Esophagus muscularis mucosa (tissue), 4 donors: ENCODE measurements around the gene ENTREP1. TPM values are rescaled to one million over a fixed set of nuclear protein-coding genes. Genes with fewer than 3 reads are reported as not detected.

Experiments
- DNase-seq: peaks from one replicate; pipeline ENCODE4 v3.0.0-alpha.2; 2017; ENCODE audit errors: extremely low spot score
- H3K27ac ChIP-seq, 4 donors: fragments of 200-600 bp; sonication (generic); replicated peaks in 1 of 4; 1 replicate in 3 of 4; 2 replicates in 1 of 4; pipeline ENCODE4 v1.5.1; 2016 to 2019; ENCODE audit warnings: mild to moderate bottlenecking in 1 of 4
- H3K27me3 ChIP-seq, 4 donors: fragments of 200-600 bp; sonication (generic); one replicate each; pipeline versions ENCODE4 v1.5.1 to v1.6.0; 2016 to 2019
- H3K36me3 ChIP-seq, 4 donors: fragments of 200-600 bp; sonication (generic); one replicate each; pipeline ENCODE4 v1.5.1; 2016 to 2019
- H3K4me1 ChIP-seq, 4 donors: fragments of 200-600 bp; sonication (generic); one replicate each; pipeline ENCODE4 v1.5.1; 2016 to 2019
- H3K4me3 ChIP-seq, 4 donors: fragments of 200-600 bp; sonication (generic); 1 replicate in 2 of 4; 2 replicates in 2 of 4; pipeline ENCODE4 v1.5.1; 2016 to 2019; ENCODE audit warnings: mild to moderate bottlenecking in 4 of 4, moderate library complexity in 1 of 4
- H3K9me3 ChIP-seq, 4 donors: fragments of 200-600 bp; sonication (generic); 1 replicate in 3 of 4; 2 replicates in 1 of 4; pipeline ENCODE4 v1.5.1; 2016 to 2019
- EP300 ChIP-seq: sonication (generic); formaldehyde crosslinking; IDR thresholded peaks from one replicate; pipeline ENCODE4 v1.6.1; 2017; ENCODE audit warnings: antibody characterized with exemption
- POLR2A ChIP-seq: fragments of 450-650 bp; IDR thresholded peaks from one replicate; pipeline ENCODE4 v1.6.1; 2017; ENCODE audit warnings: antibody characterized with exemption, moderate library complexity, mild to moderate bottlenecking, low read depth
- POLR2AphosphoS5 ChIP-seq, 2 donors: sonication (generic); formaldehyde crosslinking; IDR thresholded peaks; one replicate each; pipeline ENCODE4 v1.6.1; 2017; ENCODE audit warnings: antibody characterized with exemption in 2 of 2
- WGBS: methylation state at CpG from one replicate; pipeline ENCODE4 v1.1.5; 2018; 5-methylcytosine and 5-hydroxymethylcytosine counted together
- intact Hi-C: fragments of 100-400 bp; cut with DNase I; formaldehyde crosslinking; loops from one replicate; pipeline ENCODE4 v1.15.1; 2023
- total RNA-seq, 4 donors: library from RNA; depleted of rRNA; stranded (reverse); fragments of >200 nt; gene quantifications; one replicate each; pipeline versions ENCODE4 v1.1.0 to v1.2.1, GENCODE V29; 2016
- TF ChIP-seq, protein P1 (sequence below), 3 experiments: fragments of 200-600 bp in 2 of 3; fragments of 450-650 bp in 1 of 3; sonication (generic) in 2 of 3; IDR thresholded peaks; one replicate each; pipeline ENCODE4 v1.5.1; 2017 to 2019; ENCODE audit warnings: antibody characterized with exemption in 3 of 3, mild to moderate bottlenecking in 2 of 3, moderate library complexity in 1 of 3

The ENTREP1 gene
- total RNA-seq, 4 donors from 2014 or later, result 16.2 to 30.2 (median 20.4) TPM

GRCh38 chr9:69283003-69283402 lies 42.0 kb upstream of the ENTREP1 start:
- TF ChIP-seq POLR2AphosphoS5 (IDR thresholded peaks at IDR 0.05) (no peak), EP300 (no peak), POLR2A (no peak)
- TF ChIP-seq, protein P1, sequence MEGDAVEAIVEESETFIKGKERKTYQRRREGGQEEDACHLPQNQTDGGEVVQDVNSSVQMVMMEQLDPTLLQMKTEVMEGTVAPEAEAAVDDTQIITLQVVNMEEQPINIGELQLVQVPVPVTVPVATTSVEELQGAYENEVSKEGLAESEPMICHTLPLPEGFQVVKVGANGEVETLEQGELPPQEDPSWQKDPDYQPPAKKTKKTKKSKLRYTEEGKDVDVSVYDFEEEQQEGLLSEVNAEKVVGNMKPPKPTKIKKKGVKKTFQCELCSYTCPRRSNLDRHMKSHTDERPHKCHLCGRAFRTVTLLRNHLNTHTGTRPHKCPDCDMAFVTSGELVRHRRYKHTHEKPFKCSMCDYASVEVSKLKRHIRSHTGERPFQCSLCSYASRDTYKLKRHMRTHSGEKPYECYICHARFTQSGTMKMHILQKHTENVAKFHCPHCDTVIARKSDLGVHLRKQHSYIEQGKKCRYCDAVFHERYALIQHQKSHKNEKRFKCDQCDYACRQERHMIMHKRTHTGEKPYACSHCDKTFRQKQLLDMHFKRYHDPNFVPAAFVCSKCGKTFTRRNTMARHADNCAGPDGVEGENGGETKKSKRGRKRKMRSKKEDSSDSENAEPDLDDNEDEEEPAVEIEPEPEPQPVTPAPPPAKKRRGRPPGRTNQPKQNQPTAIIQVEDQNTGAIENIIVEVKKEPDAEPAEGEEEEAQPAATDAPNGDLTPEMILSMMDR (IDR thresholded peaks at IDR 0.05), result no peak
- no peak overlapping the region for H3K27ac ChIP-seq
- H3K9me3 ChIP-seq, result no peaks in the 10 kb centered on the region
- WGBS, result 71% methylated on average over 2 of the region's 2 CpGs
- no peaks in the 10 kb centered on the region for H3K27me3 ChIP-seq
- no peaks in the 10 kb centered on the region for H3K36me3 ChIP-seq
- H3K4me1 ChIP-seq, result no peaks in the 10 kb centered on the region
- DNase-seq, result no peak
- H3K4me3 ChIP-seq, result no peak overlapping the region
- intact Hi-C loops, result no loop called here

DNA sequence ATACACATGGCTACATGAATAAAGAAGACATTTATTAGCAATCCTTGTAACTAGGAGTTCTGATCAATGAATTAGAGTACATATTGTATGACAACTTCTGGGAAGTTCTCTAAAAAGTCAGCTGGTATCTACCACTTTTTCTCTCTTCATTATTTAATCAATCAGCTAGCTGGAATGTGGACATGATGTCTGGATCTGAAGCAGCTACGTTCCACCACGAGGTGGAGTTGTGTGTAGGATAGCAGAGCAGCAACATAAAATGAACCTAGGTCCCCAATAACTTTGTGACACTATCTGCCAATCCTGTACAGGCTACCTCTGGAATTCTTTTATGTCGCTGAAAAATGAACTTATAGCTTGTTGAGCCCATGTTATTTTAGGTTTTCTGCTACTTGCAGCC lies 32.9 kb upstream of the ENTREP1 start:
- no peak for DNase-seq
- 84% methylated on average over 3 of the region's 3 CpGs for WGBS
- no peak overlapping the region for H3K27ac ChIP-seq
- no peak overlapping the region for H3K4me3 ChIP-seq
- no peak for TF ChIP-seq POLR2A
- TF ChIP-seq, protein P1 (IDR thresholded peaks at IDR 0.05), result no peak
- no peak for TF ChIP-seq POLR2AphosphoS5 (IDR thresholded peaks at IDR 0.05)
- no peak for TF ChIP-seq EP300
- H3K9me3 ChIP-seq, result no peaks in the 10 kb centered on the region
- peaks cover 11 to 17% (median 13%) of the 10 kb centered on the region in 4 donors for H3K4me1 ChIP-seq
- no peaks in the 10 kb centered on the region for H3K27me3 ChIP-seq
- no peaks in the 10 kb centered on the region for H3K36me3 ChIP-seq
- intact Hi-C loops, result no loop called here

DNA sequence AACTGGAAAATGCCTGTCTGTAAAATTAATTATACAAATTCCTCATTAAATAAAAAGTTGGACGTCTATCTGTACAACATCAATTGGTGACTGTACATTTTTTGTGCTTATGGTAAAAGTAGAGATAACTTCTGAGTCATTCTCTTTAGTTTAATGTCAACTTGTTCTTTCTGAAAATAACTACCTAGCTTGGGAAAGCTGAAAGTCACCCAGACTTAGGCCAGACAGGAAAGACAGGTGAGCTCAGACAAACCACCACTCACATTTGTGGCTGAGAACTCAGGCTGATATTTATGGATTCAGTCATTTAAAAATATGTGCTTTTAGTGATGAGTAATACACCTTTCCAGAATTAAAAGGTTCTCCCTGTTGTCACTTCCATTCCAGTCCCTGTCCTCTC lies 31.9 kb upstream of the ENTREP1 start:
- TF ChIP-seq POLR2AphosphoS5 (IDR thresholded peaks at IDR 0.05) (no peak), EP300 (no peak)
- TF ChIP-seq, protein P1 (IDR thresholded peaks at IDR 0.05), result no peak
- WGBS, result 36% methylated on average over 1 of the region's 1 CpG
- Histone ChIP-seq H3K27ac (no peak overlapping the region), H3K4me3 (no peak overlapping the region), H3K27me3 (no peaks in the 10 kb centered on the region), H3K9me3 (no peaks in the 10 kb centered on the region), H3K36me3 (no peaks in the 10 kb centered on the region), H3K4me1 (peaks cover 16 to 21% (median 17%) of the 10 kb centered on the region in 4 donors)
- intact Hi-C loops, result no loop called here
- no peak for DNase-seq

DNA sequence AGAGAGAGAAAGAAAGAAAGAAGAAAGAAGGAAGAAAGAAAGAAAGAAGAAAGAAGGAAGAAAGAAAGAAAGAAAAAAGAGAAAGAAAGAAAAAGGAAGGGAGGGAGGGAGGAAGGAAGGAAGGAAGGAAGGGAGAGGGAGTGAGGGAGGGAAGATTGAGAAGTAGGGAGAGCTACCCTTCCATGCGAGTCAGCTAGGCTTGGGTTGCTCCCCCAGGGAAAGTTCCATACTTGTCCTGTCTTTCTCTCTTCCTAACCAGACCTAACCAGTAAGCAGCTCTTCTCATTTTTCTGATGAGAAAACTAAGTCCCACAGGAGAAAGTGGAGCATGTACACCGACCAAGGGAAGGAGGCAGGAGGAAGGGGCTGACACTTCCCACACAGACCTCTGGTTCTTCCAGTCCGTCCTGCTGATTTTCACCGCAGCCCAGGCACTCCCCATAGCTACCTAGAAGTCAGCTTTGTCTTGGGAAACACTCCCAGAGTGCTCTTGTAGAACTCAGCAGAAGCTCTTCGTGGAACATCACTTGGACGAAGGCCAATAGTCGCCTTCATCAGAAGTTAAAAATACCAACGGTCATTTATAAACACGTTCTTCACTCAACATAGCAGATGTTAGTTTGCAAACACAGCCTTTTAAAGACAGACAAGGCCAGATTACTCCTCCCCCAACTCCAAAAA lies 29.0 kb upstream of the ENTREP1 start:
- H3K27ac ChIP-seq, result peak overlapping the region; percentile 47 to 67 (median 60)

DNA sequence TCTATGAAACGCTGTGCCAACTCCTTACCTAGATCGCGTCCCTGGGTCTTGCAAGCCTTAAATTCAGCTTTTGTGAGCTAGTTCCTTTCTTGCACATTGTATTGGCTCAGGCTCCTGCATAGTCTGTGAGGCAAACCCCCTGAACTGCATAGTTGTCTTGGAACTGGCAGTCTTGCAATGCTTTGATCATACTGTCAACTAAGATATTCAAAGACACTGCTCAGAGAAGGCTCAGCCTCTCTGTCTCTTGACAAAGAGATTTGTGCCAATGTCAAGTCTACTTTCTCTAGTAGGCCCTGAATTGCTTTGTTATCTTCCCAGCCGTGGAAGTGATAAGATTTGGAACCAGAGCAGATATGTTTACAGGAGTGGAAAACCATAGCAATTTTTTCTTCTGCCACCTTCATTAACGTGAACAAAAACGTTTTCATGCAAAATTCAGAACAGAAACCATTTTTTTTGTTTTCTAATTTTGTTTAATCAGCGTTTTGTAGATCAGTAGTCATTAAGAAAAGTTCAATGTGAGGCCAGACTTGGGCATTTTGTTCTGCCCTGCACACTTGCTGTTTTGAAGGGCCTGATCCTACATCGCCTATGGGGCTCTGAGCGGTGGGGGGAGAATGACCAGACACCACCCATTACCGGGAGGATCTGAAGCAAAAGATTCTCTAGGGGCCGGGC lies 27.6 kb upstream of the ENTREP1 start:
- peak overlapping the region in 2 of 4 donors; percentile 47 to 67 for H3K27ac ChIP-seq
- no peak for TF ChIP-seq POLR2A
- no peak for TF ChIP-seq POLR2AphosphoS5 (IDR thresholded peaks at IDR 0.05)
- TF ChIP-seq EP300, result no peak
- TF ChIP-seq, protein P1 (IDR thresholded peaks at IDR 0.05), result no peak
- H3K4me3 ChIP-seq, result no peak overlapping the region
- intact Hi-C loops, result no loop called here
- 79% methylated on average over 11 of the region's 11 CpGs for WGBS
- DNase-seq, result no peak
- no peaks in the 10 kb centered on the region for H3K36me3 ChIP-seq
- H3K4me1 ChIP-seq, result peaks cover 16 to 36% (median 17%) of the 10 kb centered on the region in 4 donors
- no peaks in the 10 kb centered on the region for H3K27me3 ChIP-seq
- H3K9me3 ChIP-seq, result no peaks in the 10 kb centered on the region

More for the DNA sequence above, 29.0 kb upstream of the ENTREP1 start:
- no peaks in the 10 kb centered on the region for H3K36me3 ChIP-seq
- no peaks in the 10 kb centered on the region for H3K27me3 ChIP-seq
- H3K4me1 ChIP-seq, result peaks cover 16 to 36% (median 17%) of the 10 kb centered on the region in 4 donors
- H3K9me3 ChIP-seq, result no peaks in the 10 kb centered on the region
- no peak for DNase-seq
- WGBS, result 16% methylated on average over 9 of the region's 9 CpGs
- no peak for TF ChIP-seq EP300
- TF ChIP-seq POLR2AphosphoS5 (IDR thresholded peaks at IDR 0.05), result peak; percentile 52 to 55
- no peak overlapping the region for H3K4me3 ChIP-seq
- intact Hi-C loops, result no loop called here
